HG03520 (cell line): ENCODE data around the gene RTN4IP1.

ENCODE experiments used
- ATAC-seq: cut with Tn5 transposase; IDR thresholded peaks from one replicate; pipeline ENCODE4 v1.9.1; 2021; ENCODE audit warnings: mild to moderate bottlenecking, moderate library complexity; ENCODE audit not compliant: unreplicated experiment

The RTN4IP1 gene

GRCh38 chr6:106629103-106629858 lies at the start of gene RTN4IP1, which contains the start of gene QRSL1:
Gene RTN4IP1 (minus strand): TSS chr6:106629498. CDS start chr6:106629021, 477 bp downstream.
Gene QRSL1 (plus strand): TSS chr6:106629578. CDS start chr6:106629682, 104 bp downstream.
- peak; percentile 79 for ATAC-seq

- ATAC-seq, result no peak
These were observed 48.0 kb upstream of the RTN4IP1 start for GRCh38 chr6:106677282-106677681.

- no peak for ATAC-seq
These were observed 45.4 kb upstream of the RTN4IP1 start for GRCh38 chr6:106674541-106675229.

- no peak for ATAC-seq
These were observed 42.4 kb upstream of the RTN4IP1 start for GRCh38 chr6:106671651-106672050.

GRCh38 chr6:106670236-106670635 lies 40.9 kb upstream of the RTN4IP1 start:
- no peak for ATAC-seq

GRCh38 chr6:106667022-106667402 lies 37.7 kb upstream of the RTN4IP1 start:
- no peak for ATAC-seq

GRCh38 chr6:106666282-106667021 lies 37.2 kb upstream of the RTN4IP1 start:
- ATAC-seq, result peak; percentile 94

GRCh38 chr6:106662458-106662857 lies 33.2 kb upstream of the RTN4IP1 start:
- no peak for ATAC-seq

GRCh38 chr6:106659859-106660258 lies 30.6 kb upstream of the RTN4IP1 start:
- no peak for ATAC-seq

- ATAC-seq, result no peak
These were observed 29.2 kb upstream of the RTN4IP1 start for GRCh38 chr6:106658469-106658868.

- peak; percentile 88 for ATAC-seq
These were observed 19.5 kb upstream of the RTN4IP1 start for GRCh38 chr6:106648651-106649308.

- ATAC-seq, result no peak
These were observed 13.8 kb upstream of the RTN4IP1 start for GRCh38 chr6:106643061-106643460.

- ATAC-seq, result no peak
These were observed 13.2 kb upstream of the RTN4IP1 start for GRCh38 chr6:106642476-106642875.

GRCh38 chr6:106639812-106640211 lies 10.5 kb upstream of the RTN4IP1 start:
- ATAC-seq, result no peak

GRCh38 chr6:106637717-106638341 lies 8.5 kb upstream of the RTN4IP1 start:
- peak; percentile 60 for ATAC-seq

- peak; percentile 21 for ATAC-seq
These were observed 7.9 kb upstream of the RTN4IP1 start for GRCh38 chr6:106637051-106637716.

GRCh38 chr6:106634565-106634964 lies 5.3 kb upstream of the RTN4IP1 start:
- no peak for ATAC-seq

GRCh38 chr6:106631346-106631745 lies 2.0 kb upstream of the RTN4IP1 start:
- no peak for ATAC-seq

GRCh38 chr6:106630366-106630765 lies 1.1 kb upstream of the RTN4IP1 start:
- no peak for ATAC-seq

GRCh38 chr6:106629859-106630163 lies 513 bp upstream of the RTN4IP1 start:
- ATAC-seq, result no peak
